ENCODE measurements around the gene COQ9. TPM values are rescaled to one million over a fixed set of nuclear protein-coding genes. Genes with fewer than 3 reads are reported as not detected.
"Not testable (repeated sequence)": the region's sequence is repeated elsewhere in the genome, so short reads cannot be mapped to it uniquely, and the experiment has no call there.

The COQ9 gene, protein sequence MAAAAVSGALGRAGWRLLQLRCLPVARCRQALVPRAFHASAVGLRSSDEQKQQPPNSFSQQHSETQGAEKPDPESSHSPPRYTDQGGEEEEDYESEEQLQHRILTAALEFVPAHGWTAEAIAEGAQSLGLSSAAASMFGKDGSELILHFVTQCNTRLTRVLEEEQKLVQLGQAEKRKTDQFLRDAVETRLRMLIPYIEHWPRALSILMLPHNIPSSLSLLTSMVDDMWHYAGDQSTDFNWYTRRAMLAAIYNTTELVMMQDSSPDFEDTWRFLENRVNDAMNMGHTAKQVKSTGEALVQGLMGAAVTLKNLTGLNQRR
- total RNA-seq: 5.6 TPM

DNA sequence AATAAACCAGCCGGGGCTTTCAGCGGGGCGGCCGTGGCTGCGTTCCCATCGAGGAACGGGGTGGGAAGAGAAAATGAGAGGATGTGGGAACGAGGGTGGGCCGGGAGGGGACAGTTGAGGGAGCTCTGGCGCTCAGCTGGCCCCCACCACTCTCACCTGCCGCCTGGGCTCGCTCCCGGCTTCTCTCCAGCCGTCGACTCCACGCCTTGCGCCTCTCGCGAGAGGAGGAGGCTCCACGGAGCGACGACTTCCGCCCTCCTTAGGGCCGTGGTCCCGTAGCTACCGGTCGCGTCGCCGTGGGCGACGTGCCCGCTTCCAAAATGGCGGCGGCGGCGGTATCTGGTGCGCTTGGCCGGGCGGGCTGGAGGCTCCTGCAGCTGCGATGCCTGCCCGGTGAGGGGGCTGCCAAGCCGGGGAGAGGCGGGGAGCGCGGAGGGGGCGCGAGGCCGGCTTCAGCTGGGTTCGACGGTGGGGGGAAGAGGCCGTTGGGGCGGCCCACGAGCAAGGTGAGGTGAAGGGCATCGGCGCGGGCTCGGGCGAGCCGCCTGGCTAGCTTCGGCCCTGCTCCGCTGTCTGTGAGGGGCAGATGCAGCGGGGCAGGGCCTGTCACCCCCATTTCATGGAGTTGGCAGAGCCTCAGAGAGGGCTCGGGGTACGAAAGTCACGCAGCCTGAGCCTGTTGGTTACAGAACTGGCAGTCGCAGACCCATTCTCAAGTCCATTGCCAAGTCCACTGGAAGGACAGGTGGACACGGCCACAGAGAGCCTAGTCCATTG lies at the start of gene COQ9, which contains the start of gene CIAPIN1:
COQ9 (plus strand) TSS at position 294 of the 777 bp plus-strand sequence; CDS start at position 321, 27 bp downstream.
CIAPIN1 (minus strand) TSS at position 200 of the 777 bp plus-strand sequence. CDS start 6,457 bp downstream, outside the sequence.
- H3K9me3 ChIP-seq (ENCODE audit: low read depth, low read length): no peaks in the 10 kb centered on the region
- peak within 1 kb of the TSS; percentile 85 for H3K4me3 ChIP-seq (ENCODE audit: low read length)
- H3K27me3 ChIP-seq (ENCODE audit: insufficient read depth, low read length): no peaks in the 10 kb centered on the region
- H3K4me1 ChIP-seq (ENCODE audit: insufficient read depth, low read length): peaks cover 27% of the 10 kb centered on the region

GRCh38 chr16:57397493-57397892 lies 49.8 kb upstream of the COQ9 start:
- not testable (repeated sequence) for H3K27me3 ChIP-seq (ENCODE audit: insufficient read depth, low read length); H3K4me3 ChIP-seq (ENCODE audit: low read length); H3K4me1 ChIP-seq (ENCODE audit: insufficient read depth, low read length); H3K9me3 ChIP-seq (ENCODE audit: low read depth, low read length)

DNA sequence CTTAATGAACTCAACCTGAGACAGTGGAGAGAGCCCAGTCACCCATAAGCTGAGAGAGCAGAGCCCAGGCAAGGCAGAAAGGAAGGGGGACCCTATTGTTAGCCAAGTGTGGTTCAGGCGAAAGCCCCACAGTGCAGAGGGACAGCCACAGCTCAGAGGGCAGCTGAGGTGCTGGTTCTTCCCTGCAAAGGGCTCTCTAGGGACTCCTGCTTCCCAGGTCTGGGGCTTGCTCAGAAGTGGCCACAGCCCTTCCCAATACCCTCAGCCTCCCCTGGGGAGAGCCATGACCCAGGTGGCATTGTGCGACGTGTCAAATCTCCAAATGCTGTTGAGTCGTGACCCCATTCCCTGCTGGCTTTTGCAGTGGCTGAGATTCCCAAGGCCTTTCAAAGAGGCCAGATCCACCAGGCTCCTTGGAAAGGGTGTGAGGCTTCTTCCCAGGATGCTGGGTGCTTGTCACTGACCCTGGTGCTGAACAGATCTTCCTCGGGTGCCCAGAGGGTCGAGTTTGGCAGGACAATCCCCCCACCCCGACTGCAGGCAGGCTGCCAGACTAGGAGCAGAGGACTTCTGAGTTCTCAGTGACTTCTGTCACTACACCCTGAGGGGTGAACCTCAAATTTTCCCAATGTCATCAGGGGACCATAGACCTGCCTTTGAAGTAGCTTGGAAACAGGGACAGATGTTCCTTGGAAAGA lies 45.2 kb upstream of the COQ9 start:
- H3K27me3 ChIP-seq (ENCODE audit: insufficient read depth, low read length): no peaks in the 10 kb centered on the region
- peaks cover 7% of the 10 kb centered on the region for H3K4me1 ChIP-seq (ENCODE audit: insufficient read depth, low read length)
- no peak overlapping the region for H3K4me3 ChIP-seq (ENCODE audit: low read length)
- H3K9me3 ChIP-seq (ENCODE audit: low read depth, low read length): no peaks in the 10 kb centered on the region

DNA sequence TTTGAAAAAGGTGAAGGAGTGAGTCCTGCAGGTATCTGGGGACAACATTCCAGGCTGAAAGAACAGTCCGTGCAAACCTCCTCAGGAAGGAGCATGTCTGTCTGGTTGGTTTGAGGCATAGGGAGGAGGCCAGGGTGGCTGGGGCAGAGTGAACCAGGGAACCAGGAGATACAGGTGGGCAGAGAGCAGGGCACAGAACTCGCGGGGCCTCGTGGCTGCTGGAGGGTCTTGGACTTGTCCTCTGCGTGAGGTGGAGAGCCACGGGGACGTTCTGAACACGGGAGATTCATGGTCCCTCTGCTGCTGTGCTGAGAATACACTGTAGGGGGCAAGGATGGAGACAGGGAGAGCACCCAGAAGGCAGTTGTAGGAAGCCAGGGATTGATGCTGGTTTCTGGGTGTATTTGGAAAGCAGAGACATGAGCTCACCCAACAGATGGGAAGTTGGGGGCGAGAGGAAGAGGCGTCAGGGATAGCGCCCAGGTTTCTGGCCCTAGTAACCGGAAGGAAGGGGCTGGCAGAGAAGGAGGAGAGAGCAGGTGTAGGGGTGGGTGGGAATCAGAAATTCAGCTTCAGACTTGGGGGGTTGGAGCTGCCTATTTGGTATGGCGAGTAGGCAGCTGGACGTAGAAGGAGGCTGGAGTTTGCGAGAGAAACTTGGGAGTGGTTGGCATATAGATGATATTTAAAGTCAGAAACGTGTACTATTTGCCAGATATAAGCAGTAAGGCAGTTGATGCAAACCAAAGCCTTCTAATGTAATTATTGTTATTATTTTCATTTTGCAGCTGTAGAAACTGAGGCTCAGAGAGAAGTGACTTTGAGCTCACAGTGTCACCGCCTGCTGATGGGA lies 43.1 kb upstream of the COQ9 start, which contains the start of gene CCL17:
CCL17 (plus strand) TSS at position 803 of the 853 bp plus-strand sequence. CDS start 9,166 bp downstream, outside the sequence.
- no peaks in the 10 kb centered on the region for H3K27me3 ChIP-seq (ENCODE audit: insufficient read depth, low read length)
- peaks cover 12% of the 10 kb centered on the region for H3K4me1 ChIP-seq (ENCODE audit: insufficient read depth, low read length)
- no peaks in the 10 kb centered on the region for H3K9me3 ChIP-seq (ENCODE audit: low read depth, low read length)
- no peak within 1 kb of the TSS for H3K4me3 ChIP-seq (ENCODE audit: low read length)

DNA sequence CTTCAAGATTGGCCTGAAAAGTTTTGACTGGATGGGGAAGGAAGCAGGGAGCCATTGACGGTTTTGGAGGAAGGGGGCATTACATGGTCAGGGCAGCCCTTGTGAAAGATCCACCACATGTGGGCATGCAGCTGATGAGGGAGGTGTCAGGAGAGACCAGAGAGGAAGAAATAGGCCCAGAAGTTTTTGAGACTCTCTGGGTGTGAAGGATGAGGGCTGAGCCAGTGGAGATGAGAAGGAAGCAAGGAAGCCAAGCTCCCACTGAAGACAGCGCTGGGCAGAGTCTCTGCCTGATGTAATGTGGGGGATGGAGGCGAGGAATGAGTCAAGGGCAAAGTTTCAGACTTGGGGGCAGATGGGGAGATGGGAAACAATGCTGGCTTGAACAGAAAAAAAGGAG lies 42.2 kb upstream of the COQ9 start:
- Histone ChIP-seq H3K27me3 (ENCODE audit: insufficient read depth, low read length) (no peaks in the 10 kb centered on the region), H3K4me1 (ENCODE audit: insufficient read depth, low read length) (peaks cover 15% of the 10 kb centered on the region), H3K4me3 (ENCODE audit: low read length) (no peak overlapping the region)

DNA sequence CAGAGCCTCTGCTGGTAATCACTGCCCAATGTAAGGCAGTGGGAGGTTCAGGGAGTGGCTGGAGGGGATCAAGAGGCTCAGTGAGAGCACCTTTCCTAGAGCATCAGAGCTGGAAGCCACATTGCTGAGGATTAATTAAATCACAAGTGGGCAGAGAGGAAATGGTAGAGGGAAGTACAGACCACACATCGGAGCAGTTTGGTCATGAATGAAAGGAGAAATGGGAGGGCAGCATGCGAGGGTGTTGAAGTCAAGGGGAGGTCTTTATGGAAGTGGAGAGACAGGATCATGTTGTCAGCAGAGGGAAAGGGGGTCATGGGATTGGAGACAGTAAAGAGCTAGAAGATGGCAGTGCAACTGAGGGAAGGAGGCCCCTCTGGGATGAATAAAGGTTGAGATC lies 40.4 kb upstream of the COQ9 start:
- H3K9me3 ChIP-seq (ENCODE audit: low read depth, low read length): no peaks in the 10 kb centered on the region
- peaks cover 15% of the 10 kb centered on the region for H3K4me1 ChIP-seq (ENCODE audit: insufficient read depth, low read length)
- no peak overlapping the region for H3K4me3 ChIP-seq (ENCODE audit: low read length)
- H3K27me3 ChIP-seq (ENCODE audit: insufficient read depth, low read length): no peaks in the 10 kb centered on the region

More for the DNA sequence above, 42.2 kb upstream of the COQ9 start:
- H3K9me3 ChIP-seq (ENCODE audit: low read depth, low read length): no peaks in the 10 kb centered on the region

DNA sequence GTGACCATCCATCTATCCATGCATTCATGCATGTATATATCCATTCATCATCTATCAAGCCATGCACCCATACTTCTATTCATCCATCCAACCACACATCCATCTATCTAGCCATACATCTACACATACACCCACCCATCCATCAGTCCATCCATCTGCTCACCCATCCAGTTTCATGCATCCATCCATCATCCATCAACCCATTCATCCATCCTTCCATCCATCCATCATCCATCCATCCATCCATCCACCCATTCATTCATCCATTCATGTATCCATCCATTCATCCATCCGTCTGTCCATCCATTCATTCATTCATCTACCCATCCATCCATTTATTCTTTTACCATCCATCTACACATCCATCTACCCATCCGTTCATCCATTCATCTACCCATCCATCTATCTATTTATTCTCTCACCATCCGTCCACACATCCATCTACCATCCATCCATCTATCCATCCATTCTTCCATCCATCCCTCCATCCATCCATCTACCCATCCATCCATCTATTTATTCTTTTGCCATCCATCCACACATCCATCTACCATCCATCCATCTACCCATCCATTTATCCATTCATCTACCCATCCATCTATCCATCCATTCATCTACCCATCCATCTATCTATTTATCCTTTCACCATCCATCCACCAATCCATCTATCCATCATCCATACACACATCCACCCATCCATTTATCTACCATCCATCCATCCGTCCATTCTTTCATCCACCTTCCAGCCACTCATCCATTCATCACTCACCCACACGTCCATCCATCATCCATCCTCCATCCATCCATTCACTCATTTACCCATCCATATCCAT lies 39.5 kb upstream of the COQ9 start:
- Histone ChIP-seq H3K27me3 (ENCODE audit: insufficient read depth, low read length) (no peaks in the 10 kb centered on the region), H3K9me3 (ENCODE audit: low read depth, low read length) (no peaks in the 10 kb centered on the region), H3K4me1 (ENCODE audit: insufficient read depth, low read length) (peaks cover 15% of the 10 kb centered on the region), H3K4me3 (ENCODE audit: low read length) (no peak overlapping the region)

DNA sequence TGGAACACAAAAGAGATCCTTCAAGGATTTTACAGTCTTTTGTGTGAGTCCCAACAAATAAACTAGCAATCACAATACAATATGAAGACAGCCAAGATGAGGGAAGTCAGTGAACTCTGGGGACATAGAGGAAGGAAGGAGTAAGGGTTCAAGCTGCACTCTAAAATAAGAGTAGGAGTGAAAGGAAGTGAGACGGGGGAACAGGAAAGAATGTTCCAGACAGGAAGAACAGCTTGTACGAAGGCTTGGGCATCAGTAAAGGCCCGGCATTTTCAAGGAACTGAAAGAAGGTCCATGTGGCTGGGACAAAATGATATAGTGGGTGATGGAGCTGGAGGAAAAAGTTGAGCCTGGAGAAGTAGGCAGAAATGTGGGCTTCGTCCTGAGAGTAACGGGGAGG lies 38.2 kb upstream of the COQ9 start:
- H3K4me3 ChIP-seq (ENCODE audit: low read length): no peak overlapping the region
- H3K4me1 ChIP-seq (ENCODE audit: insufficient read depth, low read length): peaks cover 19% of the 10 kb centered on the region
- H3K27me3 ChIP-seq (ENCODE audit: insufficient read depth, low read length): no peaks in the 10 kb centered on the region
- no peaks in the 10 kb centered on the region for H3K9me3 ChIP-seq (ENCODE audit: low read depth, low read length)

GRCh38 chr16:57409870-57410587 lies 37.2 kb upstream of the COQ9 start:
- H3K4me3 ChIP-seq (ENCODE audit: low read length): no peak overlapping the region
- H3K9me3 ChIP-seq (ENCODE audit: low read depth, low read length): no peaks in the 10 kb centered on the region
- H3K27me3 ChIP-seq (ENCODE audit: insufficient read depth, low read length): no peaks in the 10 kb centered on the region
- peaks cover 19% of the 10 kb centered on the region for H3K4me1 ChIP-seq (ENCODE audit: insufficient read depth, low read length)

- Histone ChIP-seq H3K4me1 (ENCODE audit: insufficient read depth, low read length) (peaks cover 21% of the 10 kb centered on the region), H3K27me3 (ENCODE audit: insufficient read depth, low read length) (no peaks in the 10 kb centered on the region), H3K4me3 (ENCODE audit: low read length) (no peak overlapping the region), H3K9me3 (ENCODE audit: low read depth, low read length) (no peaks in the 10 kb centered on the region)
These were observed 35.8 kb upstream of the COQ9 start for GRCh38 chr16:57411362-57411976.

GRCh38 chr16:57412584-57412983 lies 34.7 kb upstream of the COQ9 start:
- Histone ChIP-seq H3K9me3 (ENCODE audit: low read depth, low read length) (no peaks in the 10 kb centered on the region), H3K27me3 (ENCODE audit: insufficient read depth, low read length) (no peaks in the 10 kb centered on the region), H3K4me1 (ENCODE audit: insufficient read depth, low read length) (peaks cover 23% of the 10 kb centered on the region), H3K4me3 (ENCODE audit: low read length) (no peak overlapping the region)

- H3K9me3 ChIP-seq (ENCODE audit: low read depth, low read length): no peaks in the 10 kb centered on the region
- no peaks in the 10 kb centered on the region for H3K27me3 ChIP-seq (ENCODE audit: insufficient read depth, low read length)
- H3K4me1 ChIP-seq (ENCODE audit: insufficient read depth, low read length): peaks cover 26% of the 10 kb centered on the region
- H3K4me3 ChIP-seq (ENCODE audit: low read length): no peak overlapping the region
These were observed 34.0 kb upstream of the COQ9 start for GRCh38 chr16:57413301-57413730.

DNA sequence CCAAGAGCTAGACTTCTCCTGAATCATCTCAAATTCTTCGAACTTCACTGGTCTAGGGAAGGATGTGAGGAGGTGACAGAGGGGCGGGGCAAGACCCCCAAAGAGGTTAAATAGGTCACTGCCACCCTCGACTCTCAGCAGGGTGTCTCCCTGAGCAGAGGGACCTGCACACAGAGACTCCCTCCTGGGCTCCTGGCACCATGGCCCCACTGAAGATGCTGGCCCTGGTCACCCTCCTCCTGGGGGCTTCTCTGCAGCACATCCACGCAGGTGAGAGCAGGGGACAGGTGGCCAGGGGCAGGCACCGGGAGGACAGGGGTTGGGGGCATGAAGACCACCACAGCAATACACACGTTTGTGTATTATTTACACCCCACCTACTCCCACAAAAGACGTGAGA lies 33.5 kb upstream of the COQ9 start:
- no peak overlapping the region for H3K4me3 ChIP-seq (ENCODE audit: low read length)
- peaks cover 30% of the 10 kb centered on the region for H3K4me1 ChIP-seq (ENCODE audit: insufficient read depth, low read length)
- H3K9me3 ChIP-seq (ENCODE audit: low read depth, low read length): no peaks in the 10 kb centered on the region
- H3K27me3 ChIP-seq (ENCODE audit: insufficient read depth, low read length): no peaks in the 10 kb centered on the region
